ENCODE data around the gene RPL7A.

Gene RPL7A

DNA sequence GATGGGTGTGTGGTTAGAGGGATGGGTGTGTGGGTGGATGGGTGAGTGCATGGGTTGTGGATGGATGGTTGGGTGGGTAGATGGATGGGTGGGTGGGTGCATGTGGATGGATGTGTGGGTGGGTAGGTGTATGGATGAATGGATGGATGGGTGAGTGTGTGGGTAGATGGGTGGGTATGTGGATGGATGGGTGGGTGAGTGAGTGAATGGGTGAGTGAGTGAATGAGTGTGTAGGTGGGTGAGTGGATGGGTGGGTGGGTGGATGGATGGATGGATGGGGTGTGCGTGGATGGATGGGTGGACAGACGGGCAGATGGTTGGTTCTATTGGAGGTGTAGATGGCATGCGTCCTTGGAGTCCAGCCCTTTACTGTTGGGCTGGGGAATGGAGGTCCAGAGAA is 45.4 kb downstream of the RPL7A start:
- DNase-seq = no peak

DNA sequence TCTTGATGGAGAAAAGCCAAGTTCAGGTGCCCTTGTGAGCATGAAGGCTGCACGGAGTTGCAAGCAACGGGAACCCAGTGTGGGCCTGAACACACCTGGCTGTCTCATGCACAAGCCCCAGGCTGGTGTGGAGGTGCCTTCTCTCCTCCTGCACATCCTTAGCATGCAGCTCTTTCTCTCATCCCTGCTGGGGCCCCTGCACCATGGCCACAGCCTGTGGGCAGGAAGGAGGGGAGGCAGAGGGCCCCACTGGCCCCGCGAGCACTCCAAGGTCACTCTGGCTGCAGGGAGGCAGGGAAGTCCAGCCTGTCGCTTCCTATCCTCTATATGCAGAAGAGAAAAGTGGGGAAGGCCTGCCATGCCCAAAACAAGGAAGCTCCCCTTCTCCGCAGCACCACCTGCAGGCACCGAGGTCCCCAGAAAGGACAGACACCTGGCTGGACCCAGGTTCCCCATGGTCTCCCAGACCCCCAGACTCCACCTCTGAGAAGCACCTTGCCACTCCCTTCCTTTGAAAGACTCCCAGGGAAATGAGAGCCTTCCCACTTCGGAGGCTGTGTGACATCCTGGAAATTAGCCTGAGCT is 46.8 kb downstream of the RPL7A start:
- DNase-seq = no peak

DNA sequence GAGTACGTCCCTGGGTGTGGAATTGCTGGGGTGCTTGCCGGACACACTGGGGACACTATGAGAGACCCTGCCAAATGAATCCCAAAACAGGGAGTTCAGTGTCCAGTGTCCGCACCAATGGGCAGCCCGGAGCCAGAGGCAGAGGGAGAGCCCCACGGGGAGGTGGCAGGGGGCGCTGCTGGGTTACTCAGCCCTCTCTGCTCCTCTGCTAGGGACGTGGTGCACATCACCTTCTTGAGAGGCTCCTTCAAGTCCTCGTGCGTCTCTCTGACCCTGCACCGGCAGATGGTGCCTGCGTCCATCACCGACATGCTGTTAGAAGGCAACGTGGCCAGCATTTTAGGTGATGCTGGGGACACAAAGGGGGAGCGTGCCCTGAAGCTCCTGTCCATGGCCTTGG is 48.9 kb downstream of the RPL7A start:
- DNase-seq = no peak

DNA sequence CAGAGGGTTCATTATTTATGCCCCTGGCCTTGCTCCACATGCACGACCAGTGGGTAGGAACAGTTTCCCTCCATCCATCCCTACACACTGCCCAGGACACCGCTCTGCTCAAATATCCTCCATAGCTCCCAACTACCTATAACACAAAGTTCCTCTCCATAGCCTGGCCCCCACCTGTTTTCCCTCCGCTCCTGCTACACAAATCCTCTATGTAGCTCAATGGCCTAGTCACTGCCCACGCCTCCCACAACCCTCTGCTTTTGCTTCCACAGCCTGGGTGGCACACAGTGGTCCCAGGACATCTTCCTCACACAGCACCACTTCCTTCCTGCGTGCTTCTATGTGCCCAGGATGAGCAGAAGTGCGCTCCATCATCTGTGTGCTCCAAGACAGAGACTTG is 49.4 kb downstream of the RPL7A start:
- DNase-seq = no peak

DNA sequence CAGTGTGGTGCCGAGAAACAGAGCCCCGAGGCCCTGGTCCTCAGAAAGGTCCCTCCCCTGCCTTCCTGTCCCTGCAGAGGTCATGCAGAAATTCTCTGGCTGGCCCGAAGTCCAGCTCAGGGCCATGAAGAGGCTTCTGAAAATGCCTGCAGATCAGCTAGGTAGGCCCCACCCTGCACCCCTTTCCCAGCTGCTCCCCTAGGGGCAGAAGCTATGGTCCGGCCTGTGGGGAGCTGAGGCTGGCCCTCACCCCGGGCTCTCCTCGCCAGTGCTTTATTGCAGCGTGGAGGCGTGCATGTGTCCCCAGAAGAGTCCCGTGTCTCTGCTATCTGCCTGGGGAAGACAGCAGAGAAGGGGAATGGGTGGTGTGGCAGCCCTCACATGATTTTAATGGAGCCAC is 49.9 kb downstream of the RPL7A start:
- DNase-seq = no peak

DNA sequence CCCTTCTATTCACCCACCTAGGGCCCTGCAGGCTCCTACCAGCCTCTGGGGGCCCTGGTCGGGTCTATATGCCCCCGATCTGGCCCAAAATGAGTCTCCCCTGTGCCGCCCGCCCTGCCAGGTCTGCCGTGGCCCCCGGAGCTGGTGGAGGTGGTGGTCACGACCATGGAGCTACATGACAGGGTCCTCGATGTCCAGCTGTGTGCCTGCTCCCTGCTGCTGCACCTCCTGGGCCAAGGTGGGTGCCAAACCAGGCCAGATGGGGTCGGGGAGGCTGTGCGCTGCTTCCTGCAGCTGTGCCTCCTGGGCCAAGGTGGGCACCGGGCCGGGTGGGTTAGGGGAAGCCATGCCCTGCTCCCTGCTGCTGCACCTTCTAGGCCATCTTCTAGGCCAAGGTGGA is 52.3 kb downstream of the RPL7A start:
- no peak for DNase-seq

All from activated CD4-positive, CD25-positive, alpha-beta regulatory T cell (primary cell).